ENCODE data around the gene DENND11.

The DENND11 gene

GRCh38 chr7:141715018-141715417 is 13.1 kb upstream of the DENND11 start:
- TF ChIP-seq, protein P1, sequence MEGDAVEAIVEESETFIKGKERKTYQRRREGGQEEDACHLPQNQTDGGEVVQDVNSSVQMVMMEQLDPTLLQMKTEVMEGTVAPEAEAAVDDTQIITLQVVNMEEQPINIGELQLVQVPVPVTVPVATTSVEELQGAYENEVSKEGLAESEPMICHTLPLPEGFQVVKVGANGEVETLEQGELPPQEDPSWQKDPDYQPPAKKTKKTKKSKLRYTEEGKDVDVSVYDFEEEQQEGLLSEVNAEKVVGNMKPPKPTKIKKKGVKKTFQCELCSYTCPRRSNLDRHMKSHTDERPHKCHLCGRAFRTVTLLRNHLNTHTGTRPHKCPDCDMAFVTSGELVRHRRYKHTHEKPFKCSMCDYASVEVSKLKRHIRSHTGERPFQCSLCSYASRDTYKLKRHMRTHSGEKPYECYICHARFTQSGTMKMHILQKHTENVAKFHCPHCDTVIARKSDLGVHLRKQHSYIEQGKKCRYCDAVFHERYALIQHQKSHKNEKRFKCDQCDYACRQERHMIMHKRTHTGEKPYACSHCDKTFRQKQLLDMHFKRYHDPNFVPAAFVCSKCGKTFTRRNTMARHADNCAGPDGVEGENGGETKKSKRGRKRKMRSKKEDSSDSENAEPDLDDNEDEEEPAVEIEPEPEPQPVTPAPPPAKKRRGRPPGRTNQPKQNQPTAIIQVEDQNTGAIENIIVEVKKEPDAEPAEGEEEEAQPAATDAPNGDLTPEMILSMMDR (IDR thresholded peaks at IDR 0.05) = no peak
- DNase-seq (ENCODE audit: low spot score) = no peak
- no peak overlapping the region for H3K27ac ChIP-seq
- H3K4me3 ChIP-seq = no peak overlapping the region

- Histone ChIP-seq H3K4me3 (no peak overlapping the region), H3K27ac (no peak overlapping the region)
- TF ChIP-seq, protein P1 (IDR thresholded peaks at IDR 0.05) = no peak
- DNase-seq (ENCODE audit: low spot score) = no peak
These were observed 12.6 kb upstream of the DENND11 start for GRCh38 chr7:141714571-141714970.

GRCh38 chr7:141713890-141714289 is 11.9 kb upstream of the DENND11 start:
- TF ChIP-seq, protein P1 (IDR thresholded peaks at IDR 0.05) = no peak
- H3K4me3 ChIP-seq = no peak overlapping the region
- no peak overlapping the region for H3K27ac ChIP-seq
- no peak for DNase-seq (ENCODE audit: low spot score)

DNA sequence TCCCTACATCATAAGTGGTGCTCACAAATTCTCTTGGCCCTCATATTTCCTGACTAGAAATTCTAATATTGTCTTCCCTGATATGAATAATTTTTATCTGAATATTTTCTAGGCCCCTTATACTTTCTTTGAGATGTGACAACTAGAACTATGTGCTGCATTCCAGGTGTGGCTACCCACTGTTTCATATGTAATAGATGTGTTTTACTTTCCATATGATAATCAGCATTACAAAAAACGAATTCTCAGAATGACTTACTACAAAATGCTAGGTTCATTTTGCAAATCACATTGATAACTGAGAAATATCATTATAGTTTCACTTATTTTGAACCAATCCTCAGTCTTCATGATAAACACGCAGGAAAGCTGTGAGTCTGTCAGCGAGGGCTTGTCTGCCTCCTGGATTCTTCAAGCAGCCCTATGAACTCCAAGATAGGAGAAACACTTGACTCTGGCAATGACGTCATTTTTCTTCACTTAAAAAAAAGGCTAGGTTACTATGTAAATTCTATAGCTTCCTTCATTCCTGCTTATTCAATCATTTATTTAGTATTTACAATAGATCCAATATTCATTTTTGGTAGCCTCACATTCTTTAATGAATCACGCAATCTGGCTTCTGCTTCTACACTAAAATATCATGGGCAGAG is 10.8 kb upstream of the DENND11 start:
- no peak overlapping the region for H3K27ac ChIP-seq
- H3K4me3 ChIP-seq = no peak overlapping the region
- TF ChIP-seq, protein P1 (IDR thresholded peaks at IDR 0.05) = no peak
- no peak for DNase-seq (ENCODE audit: low spot score)

- DNase-seq (ENCODE audit: low spot score) = no peak
- H3K4me3 ChIP-seq = no peak overlapping the region
- TF ChIP-seq, protein P1 (IDR thresholded peaks at IDR 0.05) = no peak
- no peak overlapping the region for H3K27ac ChIP-seq
These were observed 8.3 kb upstream of the DENND11 start for GRCh38 chr7:141710301-141710700.

DNA sequence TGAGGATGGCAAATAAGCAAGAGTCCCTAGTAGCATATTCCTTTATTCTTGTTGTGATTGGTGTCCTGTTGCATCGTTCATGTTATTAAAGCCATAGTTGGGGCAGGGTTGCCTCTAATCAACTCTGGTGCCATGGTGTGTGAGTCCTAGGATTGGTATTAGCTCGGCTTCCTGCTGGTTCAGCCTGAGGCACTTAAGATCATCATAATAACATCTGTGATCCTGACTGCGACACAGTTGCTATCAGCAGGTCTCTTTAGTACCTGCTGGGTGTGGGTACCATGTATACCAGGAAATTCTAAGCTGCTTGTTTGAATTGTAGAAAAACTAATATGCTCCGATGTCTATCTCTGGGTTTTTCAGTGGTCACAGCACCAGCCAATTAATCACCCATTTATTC is 7.8 kb upstream of the DENND11 start:
- no peak overlapping the region for H3K4me3 ChIP-seq
- H3K27ac ChIP-seq = no peak overlapping the region
- TF ChIP-seq, protein P1 (IDR thresholded peaks at IDR 0.05) = no peak
- no peak for DNase-seq (ENCODE audit: low spot score)

DNA sequence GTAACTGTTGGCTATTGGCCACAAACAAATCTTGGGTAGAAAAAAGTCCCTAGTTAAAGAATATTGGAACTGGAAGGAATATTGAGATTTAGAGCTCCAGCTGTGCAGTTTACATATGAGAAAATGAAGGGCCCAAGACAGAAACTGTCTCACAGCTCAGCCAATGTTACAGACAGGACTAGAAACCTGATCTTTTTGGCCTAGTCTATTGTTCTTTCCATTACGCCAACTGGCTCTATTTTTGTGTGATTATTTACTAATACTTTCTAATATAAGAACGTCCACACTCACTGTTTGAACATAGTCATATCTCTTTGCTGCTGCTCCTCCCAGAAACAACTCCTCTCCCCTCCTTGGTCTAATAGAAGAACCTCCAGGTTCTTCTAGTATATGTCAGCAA is 7.4 kb upstream of the DENND11 start:
- DNase-seq (ENCODE audit: low spot score) = no peak
- Histone ChIP-seq H3K4me3 (no peak overlapping the region), H3K27ac (no peak overlapping the region)
- TF ChIP-seq, protein P1 (IDR thresholded peaks at IDR 0.05) = no peak

Data from coronary artery (tissue), 2 donors.